ENCODE measurements around the gene MCM8.
A peak's percentile ranks its signal among the peaks of the same experiment; 100 is the strongest.
"Not testable (repeated sequence)": the region's sequence is repeated elsewhere in the genome, so short reads cannot be mapped to it uniquely, and the experiment has no call there.

Gene MCM8

GRCh38 chr20:6030453-6031080 is 80.1 kb downstream of the MCM8 start:
- Mint-ChIP-seq H3K4me3 (no peak overlapping the region), H3K36me3 (peaks cover 30 to 43% of the 10 kb centered on the region in 2 donors), H3K27me3 (no peaks in the 10 kb centered on the region), H3K4me1 (peaks cover 0 to 6% of the 10 kb centered on the region in 2 donors), H3K9me3 (no peaks in the 10 kb centered on the region), H3K27ac (no peak overlapping the region)
- ATAC-seq (replicated peaks) (no peak), DNase-seq (no peak)

- not testable (repeated sequence) for H3K9me3 Mint-ChIP-seq; H3K4me1 Mint-ChIP-seq; H3K27me3 Mint-ChIP-seq; ATAC-seq (replicated peaks); H3K4me3 Mint-ChIP-seq; DNase-seq; H3K27ac Mint-ChIP-seq
- H3K36me3 Mint-ChIP-seq: peaks cover 22 to 40% of the 10 kb centered on the region in 2 donors
These were observed 82.5 kb downstream of the MCM8 start for GRCh38 chr20:6032907-6033306.

- Mint-ChIP-seq H3K36me3 (peaks cover 25 to 49% of the 10 kb centered on the region in 2 donors), H3K4me3 (no peak overlapping the region), H3K4me1 (peaks cover 0 to 6% of the 10 kb centered on the region in 2 donors), H3K27ac (no peak overlapping the region), H3K27me3 (no peaks in the 10 kb centered on the region), H3K9me3 (no peaks in the 10 kb centered on the region)
- ATAC-seq (replicated peaks) (no peak), DNase-seq (no peak)
These were observed 83.9 kb downstream of the MCM8 start for GRCh38 chr20:6034134-6034969.

GRCh38 chr20:6036213-6036612 is 85.8 kb downstream of the MCM8 start:
- Mint-ChIP-seq H3K27me3 (no peaks in the 10 kb centered on the region), H3K27ac (no peak overlapping the region), H3K36me3 (peaks cover 33 to 61% of the 10 kb centered on the region in 2 donors), H3K4me3 (no peak overlapping the region), H3K9me3 (no peaks in the 10 kb centered on the region), H3K4me1 (peaks cover 0 to 6% of the 10 kb centered on the region in 2 donors)
- no peak for ATAC-seq (replicated peaks)
- no peak for DNase-seq

- H3K4me3 Mint-ChIP-seq: no peak overlapping the region
- H3K9me3 Mint-ChIP-seq: no peaks in the 10 kb centered on the region
- no peaks in the 10 kb centered on the region for H3K27me3 Mint-ChIP-seq
- peaks cover 39 to 69% of the 10 kb centered on the region in 2 donors for H3K36me3 Mint-ChIP-seq
- no peak for ATAC-seq (replicated peaks)
- no peak for DNase-seq
- no peak overlapping the region for H3K27ac Mint-ChIP-seq
- peaks cover 0 to 6% of the 10 kb centered on the region in 2 donors for H3K4me1 Mint-ChIP-seq
These were observed 86.6 kb downstream of the MCM8 start for GRCh38 chr20:6037082-6037481.

GRCh38 chr20:6038256-6038655 is 87.8 kb downstream of the MCM8 start:
- no peak for DNase-seq
- no peaks in the 10 kb centered on the region for H3K9me3 Mint-ChIP-seq
- ATAC-seq (replicated peaks): no peak
- H3K27me3 Mint-ChIP-seq: no peaks in the 10 kb centered on the region
- no peak overlapping the region for H3K4me3 Mint-ChIP-seq
- peaks cover 0 to 6% of the 10 kb centered on the region in 2 donors for H3K4me1 Mint-ChIP-seq
- H3K27ac Mint-ChIP-seq: no peak overlapping the region
- H3K36me3 Mint-ChIP-seq: peaks cover 42 to 69% of the 10 kb centered on the region in 2 donors

GRCh38 chr20:6039766-6040165 is 89.3 kb downstream of the MCM8 start:
- H3K9me3 Mint-ChIP-seq: no peaks in the 10 kb centered on the region
- ATAC-seq (replicated peaks) (no peak), DNase-seq (no peak)
- peaks cover 29 to 66% of the 10 kb centered on the region in 2 donors for H3K36me3 Mint-ChIP-seq
- H3K4me1 Mint-ChIP-seq: peaks cover 0 to under 1% of the 10 kb centered on the region in 2 donors
- no peaks in the 10 kb centered on the region for H3K27me3 Mint-ChIP-seq
- no peak overlapping the region for H3K4me3 Mint-ChIP-seq
- no peak overlapping the region for H3K27ac Mint-ChIP-seq

GRCh38 chr20:6040540-6040939 is 90.1 kb downstream of the MCM8 start:
- DNase-seq (no peak), ATAC-seq (replicated peaks) (no peak)
- H3K4me3 Mint-ChIP-seq: no peak overlapping the region
- H3K9me3 Mint-ChIP-seq: no peaks in the 10 kb centered on the region
- H3K4me1 Mint-ChIP-seq: no peaks in the 10 kb centered on the region
- no peaks in the 10 kb centered on the region for H3K27me3 Mint-ChIP-seq
- peaks cover 29 to 64% of the 10 kb centered on the region in 2 donors for H3K36me3 Mint-ChIP-seq
- H3K27ac Mint-ChIP-seq: no peak overlapping the region

- Mint-ChIP-seq H3K27me3 (no peaks in the 10 kb centered on the region), H3K36me3 (peaks cover 29 to 63% of the 10 kb centered on the region in 2 donors), H3K4me1 (no peaks in the 10 kb centered on the region), H3K9me3 (no peaks in the 10 kb centered on the region), H3K4me3 (no peak overlapping the region), H3K27ac (no peak overlapping the region)
- DNase-seq (no peak), ATAC-seq (replicated peaks) (no peak)
These were observed 90.7 kb downstream of the MCM8 start for GRCh38 chr20:6040958-6041807.

GRCh38 chr20:6041808-6042265 is 91.4 kb downstream of the MCM8 start:
- ATAC-seq (replicated peaks) (no peak), DNase-seq (no peak)
- H3K27ac Mint-ChIP-seq: no peak overlapping the region
- H3K4me3 Mint-ChIP-seq: no peak overlapping the region
- no peaks in the 10 kb centered on the region for H3K4me1 Mint-ChIP-seq
- peaks cover 29 to 61% of the 10 kb centered on the region in 2 donors for H3K36me3 Mint-ChIP-seq
- no peaks in the 10 kb centered on the region for H3K27me3 Mint-ChIP-seq
- H3K9me3 Mint-ChIP-seq: no peaks in the 10 kb centered on the region

GRCh38 chr20:6044115-6044514 is 93.7 kb downstream of the MCM8 start:
- no peaks in the 10 kb centered on the region for H3K4me1 Mint-ChIP-seq
- peaks cover 23 to 44% of the 10 kb centered on the region in 2 donors for H3K36me3 Mint-ChIP-seq
- H3K9me3 Mint-ChIP-seq: no peaks in the 10 kb centered on the region
- DNase-seq (no peak), ATAC-seq (replicated peaks) (peak in 1 of 2 donors; percentile 34)
- no peak overlapping the region for H3K27ac Mint-ChIP-seq
- no peaks in the 10 kb centered on the region for H3K27me3 Mint-ChIP-seq
- no peak overlapping the region for H3K4me3 Mint-ChIP-seq

- Mint-ChIP-seq H3K36me3 (peaks cover 23 to 35% of the 10 kb centered on the region in 2 donors), H3K27me3 (peaks cover 8 to 10% of the 10 kb centered on the region in 2 donors), H3K4me3 (no peak overlapping the region), H3K4me1 (no peaks in the 10 kb centered on the region), H3K27ac (no peak overlapping the region), H3K9me3 (no peaks in the 10 kb centered on the region)
- DNase-seq (no peak), ATAC-seq (replicated peaks) (no peak)
These were observed 95.1 kb downstream of the MCM8 start for GRCh38 chr20:6045566-6045965.

GRCh38 chr20:6046432-6046831 is 96.0 kb downstream of the MCM8 start:
- H3K27ac Mint-ChIP-seq: no peak overlapping the region
- H3K36me3 Mint-ChIP-seq: peaks cover 19 to 29% of the 10 kb centered on the region in 2 donors
- H3K4me3 Mint-ChIP-seq: no peak overlapping the region
- no peak for ATAC-seq (replicated peaks)
- H3K4me1 Mint-ChIP-seq: no peaks in the 10 kb centered on the region
- no peak for DNase-seq
- H3K27me3 Mint-ChIP-seq: peaks cover 13 to 18% of the 10 kb centered on the region in 2 donors
- H3K9me3 Mint-ChIP-seq: no peaks in the 10 kb centered on the region

GRCh38 chr20:6048391-6048790 is 97.9 kb downstream of the MCM8 start:
- ATAC-seq (replicated peaks): no peak
- H3K9me3 Mint-ChIP-seq: no peaks in the 10 kb centered on the region
- peaks cover 4 to 13% of the 10 kb centered on the region in 2 donors for H3K36me3 Mint-ChIP-seq
- H3K4me1 Mint-ChIP-seq: peaks cover 6 to 15% of the 10 kb centered on the region in 2 donors
- peaks cover 21 to 33% of the 10 kb centered on the region in 2 donors for H3K27me3 Mint-ChIP-seq
- no peak overlapping the region for H3K27ac Mint-ChIP-seq
- H3K4me3 Mint-ChIP-seq: no peak overlapping the region
- DNase-seq: no peak
